Fibroblast of lung (primary cell): ENCODE results near the gene MIEF2.

Experiments
- CTCF ChIP-seq, 2 donors: IDR thresholded peaks in 1 of 2; conservative IDR thresholded peaks in 1 of 2; 1 replicate in 1 of 2; 2 replicates in 1 of 2; pipeline ENCODE4 v1.5.1; 2011 to 2012; ENCODE audit warnings: low read length in 2 of 2, control low read depth in 1 of 2, inconsistent platforms in 1 of 2, low read depth in 1 of 2, mild to moderate bottlenecking in 1 of 2
- EZH2 ChIP-seq: IDR thresholded peaks from 2 replicates; pipeline ENCODE4 v1.5.1; 2012; ENCODE audit warnings: low read length, control low read depth, mild to moderate bottlenecking; ENCODE audit errors: missing control alignments

- TF ChIP-seq CTCF (conservative IDR thresholded peaks at IDR 0.05 in 1 of 2, IDR thresholded peaks at IDR 0.05 in 1 of 2; ENCODE audit: low read depth in 1 of 2, low read length in 2 of 2) (no peak), EZH2 (no peak)
Measured at GRCh38 chr17:18262641-18263040, 2.2 kb downstream of the MIEF2 start.
